ENCODE data around the gene FAM3C.
"Not testable (repeated sequence)": the region's sequence is repeated elsewhere in the genome, so short reads cannot be mapped to it uniquely, and the experiment has no call there.

The FAM3C gene, protein sequence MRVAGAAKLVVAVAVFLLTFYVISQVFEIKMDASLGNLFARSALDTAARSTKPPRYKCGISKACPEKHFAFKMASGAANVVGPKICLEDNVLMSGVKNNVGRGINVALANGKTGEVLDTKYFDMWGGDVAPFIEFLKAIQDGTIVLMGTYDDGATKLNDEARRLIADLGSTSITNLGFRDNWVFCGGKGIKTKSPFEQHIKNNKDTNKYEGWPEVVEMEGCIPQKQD

DNA sequence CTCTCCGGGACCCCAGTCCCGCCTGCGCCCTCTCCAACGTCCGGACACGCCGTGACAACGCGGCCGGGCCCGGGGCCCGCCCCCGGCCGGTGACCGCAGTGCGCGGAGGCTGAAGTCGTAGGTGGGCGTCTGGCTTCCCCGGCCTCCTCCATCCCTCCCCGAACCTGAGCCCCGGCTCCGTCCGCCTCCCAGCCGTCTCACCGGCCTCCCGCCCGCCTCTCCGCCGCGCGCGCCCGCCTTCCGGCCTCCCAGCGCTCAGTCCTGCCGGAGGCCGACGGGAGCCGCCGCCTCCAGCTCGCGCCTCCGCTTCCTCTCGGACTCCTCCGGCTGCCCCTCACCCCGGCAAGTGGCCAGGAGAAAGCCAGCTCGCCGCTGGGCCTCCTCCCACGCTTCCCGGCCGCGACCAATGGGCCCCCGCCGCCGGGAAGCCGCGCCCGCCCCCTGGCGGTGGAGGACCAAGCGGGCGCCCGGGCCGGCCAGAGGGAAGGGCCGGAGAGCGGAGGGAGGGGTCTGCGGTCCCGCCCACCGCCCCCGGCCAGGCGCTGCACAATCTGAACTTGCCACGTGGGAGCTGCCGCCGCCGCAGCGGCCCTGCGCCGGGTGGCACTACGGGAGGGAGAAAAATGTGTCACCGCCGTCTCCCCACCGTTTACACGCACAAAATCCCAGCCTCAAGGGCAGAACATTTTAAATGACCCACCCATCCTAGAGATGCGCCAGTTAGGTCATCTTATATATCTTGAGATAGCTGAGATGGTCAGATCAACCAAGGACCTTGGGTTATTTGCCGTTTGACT, at the start of gene FAM3C:
TSS of gene FAM3C (minus strand) at position 348 of the 797 bp plus-strand sequence. CDS start 13,339 bp downstream, outside the sequence.
- no peak for FAIRE-seq

DNA sequence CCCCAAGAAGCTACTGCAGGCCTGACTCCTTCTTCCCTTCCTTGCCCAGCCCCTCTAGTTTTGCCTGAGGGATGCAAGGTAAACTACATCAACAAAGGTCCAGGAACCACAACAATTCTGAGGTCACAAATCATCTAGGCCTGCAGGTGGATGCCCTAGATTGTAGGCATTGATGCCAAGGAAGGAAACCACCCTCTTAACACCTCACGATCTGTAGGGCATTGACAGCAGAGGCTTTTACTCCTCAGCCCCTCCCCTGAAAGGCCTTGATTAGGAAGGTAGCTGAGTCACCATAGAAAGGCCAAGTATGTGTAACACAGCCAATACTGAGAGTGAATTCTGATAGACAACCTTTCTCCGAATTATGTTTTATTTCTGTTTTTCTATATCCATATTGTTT, 46.7 kb upstream of the FAM3C start:
- no peak for FAIRE-seq

DNA sequence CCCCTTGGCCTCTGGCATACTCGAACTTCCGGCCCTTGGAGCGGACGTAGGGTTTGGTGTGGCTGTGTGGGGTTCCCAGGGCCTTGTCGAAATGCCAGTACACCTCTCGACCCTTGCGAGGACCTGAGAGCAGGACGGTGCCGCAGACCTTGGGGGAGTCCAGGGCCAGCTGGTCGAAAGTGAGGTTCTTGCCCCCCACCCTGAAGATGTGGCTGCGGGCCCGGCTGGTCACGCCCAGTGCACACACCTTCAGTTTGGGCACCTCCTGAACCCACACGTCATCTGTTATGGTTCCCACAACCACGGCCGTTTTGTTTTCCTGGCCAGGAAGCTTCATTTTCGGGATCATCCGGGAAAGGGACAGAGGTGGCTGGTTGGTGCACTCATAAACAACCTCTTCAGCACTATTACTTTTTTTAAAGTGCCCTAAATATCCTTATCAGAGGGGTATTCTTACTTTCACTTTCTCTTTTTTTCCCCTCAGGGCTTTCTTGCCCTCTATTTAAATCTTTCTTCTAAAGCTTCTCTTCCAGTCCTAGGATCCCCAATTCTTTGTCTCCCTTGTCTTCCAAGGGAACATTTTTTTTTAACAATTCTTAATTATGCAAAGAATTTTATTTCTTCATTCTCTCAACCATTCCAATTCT, 44.9 kb upstream of the FAM3C start:
- no peak for FAIRE-seq

DNA sequence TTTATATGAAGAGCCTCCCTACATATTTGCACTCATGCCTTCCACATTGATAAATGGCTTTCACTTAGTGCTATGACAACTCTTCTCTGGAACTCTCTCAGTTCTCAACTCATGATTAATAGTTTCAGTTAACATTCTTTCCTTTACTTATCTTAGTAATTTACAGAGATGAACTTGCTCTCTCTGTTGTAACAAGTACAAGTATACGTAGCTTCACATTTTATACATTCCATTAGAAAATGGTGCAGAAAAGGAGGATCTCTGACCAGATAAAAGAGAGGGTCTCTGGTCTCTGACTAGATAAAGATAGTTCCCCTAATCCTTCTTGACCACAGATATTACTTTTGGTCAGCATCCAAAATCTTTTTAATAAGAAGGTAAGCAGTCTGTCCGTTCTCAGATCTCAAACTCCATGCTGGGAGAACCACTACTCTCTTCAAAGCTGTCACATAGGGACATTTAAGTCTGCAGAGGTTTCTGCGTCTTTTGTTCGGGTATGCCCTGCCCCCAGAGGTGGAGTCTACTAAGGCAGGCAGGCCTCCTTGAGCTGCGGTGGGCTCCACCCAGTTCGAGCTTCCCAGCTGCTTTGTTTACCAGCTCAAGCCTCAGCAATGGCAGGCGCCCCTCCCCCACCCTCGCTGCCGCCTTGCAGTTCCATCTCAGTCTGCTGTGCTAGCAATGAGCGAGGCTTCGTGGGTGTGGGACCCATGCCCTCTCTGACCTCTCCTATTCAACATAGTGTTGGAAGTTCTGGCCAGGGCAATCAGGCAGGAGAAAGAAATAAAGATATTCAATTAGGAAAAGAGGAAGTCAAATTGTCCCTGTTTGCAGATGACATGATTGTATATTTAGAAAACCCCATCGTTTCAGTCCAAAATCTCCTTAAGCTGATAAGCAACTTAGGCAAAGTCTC, 42.2 kb upstream of the FAM3C start:
- not testable (repeated sequence) for FAIRE-seq

DNA sequence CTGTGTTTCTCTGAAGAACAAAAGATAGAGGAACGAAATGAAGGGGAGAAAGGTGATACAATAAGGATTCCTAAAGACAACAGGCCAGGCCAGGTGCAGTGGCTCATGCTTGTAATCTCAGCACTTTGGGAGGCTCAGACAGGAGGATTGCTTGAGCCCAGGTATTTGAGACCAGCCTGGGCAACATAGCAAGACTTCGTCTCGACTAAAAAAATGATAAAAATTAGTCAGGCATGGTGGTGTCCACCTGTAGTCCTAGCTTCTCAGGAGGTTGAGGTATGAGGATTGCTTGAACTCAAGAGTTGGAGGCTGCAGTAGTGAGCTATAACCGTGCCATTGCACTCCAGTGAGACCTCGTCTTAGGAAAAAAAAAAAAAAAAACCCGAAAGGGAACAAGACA, 41.4 kb upstream of the FAM3C start:
- FAIRE-seq = no peak

DNA sequence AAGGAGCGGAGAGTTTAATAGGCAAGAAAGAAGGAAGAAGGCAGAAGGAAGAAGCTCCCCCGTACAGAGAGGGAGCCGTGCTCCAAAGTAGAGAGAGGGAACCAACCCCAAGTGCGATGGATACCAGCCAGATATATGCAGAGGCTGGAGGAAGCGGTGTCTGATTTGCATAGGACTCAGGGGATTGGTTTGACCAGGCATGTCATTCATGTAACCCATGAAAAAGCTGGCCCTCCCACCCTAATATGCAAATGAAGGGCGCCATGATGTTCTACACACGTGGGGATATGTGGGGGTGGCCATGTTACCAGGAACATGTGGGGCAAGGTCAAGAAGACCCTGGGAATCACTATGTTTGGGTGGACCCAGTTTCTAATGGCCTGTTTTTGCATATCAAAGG, 40.6 kb upstream of the FAM3C start:
- no peak for FAIRE-seq

DNA sequence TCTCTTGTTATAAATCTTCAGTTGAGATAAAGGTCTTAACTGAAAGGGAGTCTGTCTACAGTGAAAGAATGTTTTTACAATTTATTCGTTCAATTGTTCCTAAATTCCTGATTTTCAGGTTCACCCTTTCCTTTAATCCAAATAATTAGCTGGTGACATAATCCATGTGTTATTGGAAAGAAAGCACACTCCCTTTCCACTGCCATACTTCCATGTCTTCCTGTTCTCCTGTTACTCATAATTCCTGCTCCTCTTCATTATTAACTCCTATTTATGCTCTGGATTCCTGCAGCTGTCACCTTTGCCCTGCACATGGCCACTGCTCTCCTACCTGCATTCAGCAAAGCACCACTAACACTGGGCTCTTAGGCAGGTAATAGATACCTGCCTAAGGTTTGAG, 40.0 kb upstream of the FAM3C start:
- FAIRE-seq = no peak

DNA sequence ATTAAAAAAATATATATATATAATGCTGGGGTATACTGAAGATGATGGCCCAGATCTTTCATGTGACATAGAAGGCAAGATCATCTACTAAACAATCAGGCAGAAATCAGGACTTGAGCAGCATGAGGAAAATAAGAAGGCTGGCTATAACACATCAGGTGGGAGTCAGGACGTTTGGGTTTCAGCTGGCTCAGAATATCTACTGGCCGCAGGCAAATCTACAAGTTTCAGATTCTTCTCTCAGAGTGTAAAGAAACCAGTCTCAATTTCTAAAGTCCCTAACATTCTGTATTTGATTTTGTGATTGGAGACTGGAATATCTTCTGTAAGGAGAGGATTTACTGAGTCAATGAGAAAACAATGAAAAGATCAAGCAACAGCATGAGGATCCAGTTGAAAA, 37.7 kb upstream of the FAM3C start:
- no peak for FAIRE-seq

DNA sequence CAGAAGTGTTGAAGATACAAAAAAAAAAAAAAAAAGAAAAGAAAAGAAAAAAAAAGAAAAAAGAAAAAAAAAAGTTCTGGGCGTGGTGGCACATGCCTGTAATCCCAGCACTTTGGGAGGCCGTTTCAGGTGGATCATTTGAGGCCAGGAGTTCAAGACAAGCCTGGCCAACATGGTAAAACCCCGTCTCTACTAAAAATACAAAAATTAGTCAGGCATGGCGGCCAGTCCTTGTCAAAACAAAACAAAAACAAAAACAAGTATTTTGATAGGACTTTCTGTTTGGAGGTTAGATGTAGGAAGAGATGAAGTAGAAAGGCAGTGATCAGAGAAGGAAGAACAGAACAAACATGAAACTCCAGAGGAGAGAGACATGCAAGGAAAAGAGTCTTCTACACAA, 36.4 kb upstream of the FAM3C start:
- not testable (repeated sequence) for FAIRE-seq

DNA sequence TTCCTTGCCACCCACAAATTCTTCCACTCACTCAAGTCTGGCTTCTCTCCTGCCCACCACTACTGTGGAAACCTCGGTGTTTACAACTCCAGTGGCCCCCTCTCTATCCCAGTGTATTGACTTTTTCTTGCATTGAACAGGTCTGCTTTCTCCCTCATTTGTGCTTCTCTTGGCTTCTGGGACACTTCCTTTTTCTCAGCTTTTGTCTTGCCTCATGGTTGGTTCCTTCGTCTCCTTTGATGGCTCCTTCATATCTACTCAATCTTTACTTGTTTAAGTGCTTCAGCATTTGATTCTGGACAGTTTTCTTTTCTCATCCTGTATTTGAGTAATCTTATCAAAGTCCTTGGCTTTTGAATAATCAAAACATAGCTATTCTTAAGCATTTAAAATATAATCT, 35.9 kb upstream of the FAM3C start:
- FAIRE-seq = no peak

DNA sequence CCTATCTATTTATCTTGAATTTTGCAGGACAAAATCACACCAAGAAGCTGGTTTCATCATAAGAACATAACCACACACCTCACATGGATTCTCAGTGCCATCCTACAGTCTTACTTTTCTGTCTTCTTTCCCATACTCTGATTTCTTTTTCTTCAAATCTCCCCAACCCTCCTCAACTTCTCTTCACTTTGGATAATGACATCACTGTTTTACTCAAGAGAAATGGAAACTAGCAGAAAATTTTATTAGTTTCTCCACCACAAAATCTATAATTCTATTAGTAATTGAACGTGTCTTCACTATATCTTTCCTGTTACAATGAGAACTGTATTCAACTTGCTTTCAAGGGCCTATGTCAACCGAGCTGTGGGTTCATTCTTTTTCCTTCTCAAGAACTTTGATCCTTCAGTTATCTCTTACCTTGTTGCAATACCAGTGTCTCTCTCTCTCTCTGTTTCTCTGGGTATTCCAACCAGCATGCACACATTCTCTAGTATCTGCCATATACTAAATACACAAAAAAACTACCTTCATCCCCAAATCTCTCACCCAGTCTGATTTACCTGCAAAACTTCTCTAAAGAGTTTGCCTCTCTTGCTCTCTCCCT, 35.4 kb upstream of the FAM3C start:
- no peak for FAIRE-seq

DNA sequence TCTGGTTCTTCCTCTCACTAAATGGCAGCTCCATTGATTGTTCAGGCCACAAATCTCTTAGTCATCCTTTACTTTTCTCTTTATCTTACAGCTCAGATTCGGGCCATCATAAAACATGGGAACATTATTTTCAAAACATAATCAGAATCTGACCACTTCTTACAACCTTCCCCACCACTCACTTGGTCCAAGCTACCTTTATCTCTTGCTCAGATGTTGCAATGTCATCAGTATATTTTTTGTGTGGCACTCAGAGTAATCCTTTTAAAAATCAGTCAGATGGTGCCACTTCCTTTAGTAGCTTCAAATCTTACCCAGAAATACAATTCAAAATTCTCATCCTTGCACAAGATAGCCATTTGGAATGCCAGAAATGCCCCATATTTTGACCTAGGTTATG, 34.5 kb upstream of the FAM3C start:
- no peak for FAIRE-seq

DNA sequence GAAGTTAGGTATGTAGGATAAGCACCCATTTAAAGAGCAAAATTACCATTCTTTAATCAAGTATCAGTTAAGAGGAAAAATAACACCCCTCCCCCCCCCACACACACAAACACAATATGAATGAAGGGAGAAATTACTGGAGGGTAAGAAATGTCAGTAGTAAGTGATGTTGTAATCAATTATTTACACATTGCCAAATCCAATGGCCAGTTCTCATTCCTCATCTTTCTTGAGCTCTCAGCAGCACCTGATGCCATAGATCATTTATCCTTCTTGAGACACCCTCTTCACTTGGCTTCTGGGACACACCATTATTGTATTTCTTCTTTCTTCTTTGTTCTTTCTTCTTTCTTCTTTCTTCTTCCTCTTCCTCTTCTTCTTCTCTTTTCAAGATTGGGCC, 33.7 kb upstream of the FAM3C start:
- FAIRE-seq = no peak

DNA sequence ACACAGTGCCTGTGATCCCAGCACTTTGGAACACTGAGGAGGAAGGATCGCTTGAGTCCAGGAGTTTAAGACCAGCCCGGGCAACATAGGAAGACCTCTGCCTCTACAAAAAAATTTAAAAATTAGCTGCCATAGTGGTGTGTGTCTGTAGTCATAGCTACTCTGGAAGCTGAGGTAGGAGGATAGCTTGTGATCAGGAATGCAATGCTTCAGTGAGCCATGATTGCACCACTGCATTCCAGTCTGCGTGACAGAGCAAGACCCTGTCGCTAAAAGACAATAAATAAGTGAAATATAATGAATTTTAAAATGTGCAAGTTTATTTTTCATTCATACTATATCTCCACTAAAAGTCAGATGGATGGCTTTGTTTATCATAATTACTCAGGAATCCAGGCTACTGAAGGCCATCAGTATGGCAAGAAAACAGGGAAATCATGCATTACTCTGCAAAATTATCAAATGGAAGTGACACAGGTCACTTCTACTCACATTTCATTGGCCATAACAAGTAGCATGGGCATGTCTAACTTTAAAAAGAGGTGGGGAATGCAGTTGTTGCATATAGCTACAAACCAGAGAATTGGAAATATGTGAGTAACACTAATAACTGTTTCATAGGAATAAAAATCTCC, 32.9 kb upstream of the FAM3C start:
- no peak for FAIRE-seq

DNA sequence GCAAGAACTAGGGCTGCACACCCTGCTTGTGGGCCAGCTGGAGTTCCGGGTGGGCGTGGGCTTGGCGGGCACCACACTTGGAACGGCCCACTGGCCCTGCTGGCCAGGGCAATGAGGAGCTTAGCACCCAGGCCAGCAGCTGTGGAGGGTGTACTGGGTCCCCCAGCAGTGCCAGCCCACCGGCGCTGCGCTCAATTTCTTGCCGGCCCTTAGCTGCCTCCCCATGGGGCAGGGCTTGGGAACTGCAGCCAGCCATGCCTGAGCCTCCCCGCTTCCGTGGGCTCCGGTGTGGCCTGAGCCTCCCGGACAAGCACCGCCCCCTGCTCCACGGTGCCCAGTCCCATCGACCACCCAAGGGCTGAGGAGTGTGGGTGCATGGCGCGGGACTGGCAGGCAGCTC, 25.6 kb upstream of the FAM3C start:
- not testable (repeated sequence) for FAIRE-seq

DNA sequence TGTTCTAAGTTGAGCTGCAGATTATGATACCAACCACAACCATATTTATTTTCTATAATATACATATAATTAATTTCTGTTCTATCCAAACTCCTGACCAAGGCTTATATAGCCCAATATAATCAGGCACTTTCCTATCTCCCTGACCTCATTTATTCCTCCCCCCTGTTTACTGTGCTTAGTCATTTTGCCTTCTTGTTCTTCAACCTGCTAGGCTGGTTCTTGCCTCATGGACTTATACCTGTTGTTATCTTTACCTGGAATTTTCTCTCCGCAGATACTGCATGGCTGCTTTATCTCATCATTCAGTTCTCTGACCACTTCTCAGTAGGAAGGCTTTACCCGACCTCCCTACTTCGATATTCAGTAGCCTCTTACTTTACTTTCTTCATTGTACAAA, 24.9 kb upstream of the FAM3C start:
- no peak for FAIRE-seq

DNA sequence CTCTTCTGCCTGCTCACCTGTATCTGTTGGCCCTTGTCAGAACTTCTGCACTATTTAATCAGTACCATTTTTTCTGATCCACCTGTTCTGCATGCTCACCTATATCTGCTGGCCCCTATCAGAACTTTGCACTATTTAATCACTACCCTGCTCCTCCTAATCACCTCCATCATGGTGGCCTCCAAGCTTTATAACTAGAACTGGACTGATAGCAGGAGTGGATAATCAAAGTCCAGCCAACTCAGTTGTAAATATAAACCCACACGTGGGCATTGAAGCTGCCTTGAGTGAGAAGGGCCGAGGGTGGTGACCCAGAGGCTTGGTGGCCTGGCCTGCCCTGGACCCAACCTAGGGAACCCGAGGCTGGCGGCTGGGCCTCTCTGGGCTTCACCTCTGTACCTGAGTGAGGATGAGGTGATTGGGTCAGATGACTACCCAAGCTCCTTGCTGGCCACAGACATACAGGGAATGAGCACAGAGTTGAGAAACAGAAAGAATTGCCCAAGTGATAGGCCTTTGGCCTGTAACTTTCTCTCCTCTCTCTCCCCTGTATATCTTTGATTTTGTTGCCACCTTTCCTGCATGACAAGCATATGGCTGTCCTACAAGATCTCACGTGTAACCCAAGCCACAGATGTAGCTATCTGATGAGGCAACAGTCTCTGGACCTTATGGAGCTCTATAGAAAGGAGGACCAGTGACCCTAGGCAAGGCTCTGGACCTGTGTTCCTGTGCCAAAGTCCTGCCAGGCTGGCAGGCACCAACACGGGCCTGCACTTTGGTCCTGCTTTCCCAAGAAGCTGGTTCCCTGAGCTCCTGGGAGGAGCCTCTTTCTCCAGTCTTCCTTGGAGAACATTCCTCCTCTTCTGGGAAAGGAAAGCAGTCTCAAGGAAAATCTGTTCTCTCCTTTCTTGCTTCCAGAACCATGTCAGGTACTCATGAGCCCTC, 23.4 kb upstream of the FAM3C start:
- no peak for FAIRE-seq

DNA sequence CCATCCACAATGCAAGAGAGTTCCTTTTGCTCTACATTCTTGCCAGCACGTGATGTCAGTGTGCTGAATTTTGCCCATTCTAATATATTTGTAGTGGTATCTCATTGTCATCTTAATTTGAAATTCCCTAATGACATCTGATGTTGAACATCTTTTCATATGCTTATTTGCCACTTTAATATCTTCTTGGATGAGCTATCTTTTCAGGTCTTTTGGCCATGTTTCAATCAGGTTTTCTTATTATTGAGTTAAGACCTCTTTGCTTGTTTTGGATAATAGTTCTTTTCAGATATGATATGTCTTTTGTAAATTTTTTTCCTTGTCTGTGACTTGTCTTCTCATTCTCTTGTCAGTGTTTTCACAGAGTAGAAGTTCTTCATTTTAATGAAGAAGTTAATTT, 20.4 kb upstream of the FAM3C start:
- no peak for FAIRE-seq

DNA sequence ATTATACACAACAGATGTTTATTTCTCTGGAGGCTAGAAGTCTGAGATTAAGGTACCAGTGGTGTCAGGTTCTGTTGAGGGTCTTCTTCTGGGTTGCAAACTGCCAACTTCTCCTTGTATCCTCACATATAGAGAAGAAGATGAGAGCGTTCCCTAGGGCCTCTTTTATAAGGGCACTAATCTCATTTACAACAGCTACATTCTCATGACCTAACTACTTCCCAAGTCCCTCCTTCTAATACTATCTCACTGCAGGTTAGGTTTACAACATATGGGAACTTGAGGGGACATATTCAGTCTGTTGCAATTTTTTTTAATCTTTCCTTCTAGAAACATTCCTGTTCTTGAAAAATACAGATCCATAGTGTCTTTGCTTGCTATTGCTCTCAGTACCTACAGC, 18.3 kb upstream of the FAM3C start:
- FAIRE-seq = no peak

DNA sequence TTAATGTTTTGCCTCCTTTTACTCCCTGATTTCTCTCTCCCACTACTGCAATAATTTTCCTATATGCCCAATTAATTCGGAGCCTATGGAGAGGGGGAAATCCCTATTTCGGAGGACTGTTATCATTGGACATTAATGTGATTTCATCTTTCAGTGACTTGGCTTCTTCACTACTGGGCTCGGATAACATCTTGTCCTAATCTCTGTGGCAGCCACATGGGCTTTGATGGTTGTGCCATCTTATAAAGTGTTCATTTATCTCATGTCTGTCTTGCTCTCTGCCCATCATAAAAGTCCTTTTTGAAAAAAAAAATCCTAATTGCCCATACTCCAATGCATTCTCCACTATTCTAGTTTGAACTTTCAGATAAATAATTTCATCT, 15.5 kb upstream of the FAM3C start:
- no peak for FAIRE-seq
